K562 (cell line): ENCODE results near the gene ANAPC5. TPM values are rescaled to one million over a fixed set of nuclear protein-coding genes. Genes with fewer than 3 reads are reported as not detected.
A peak's percentile ranks its signal among the peaks of the same experiment; 100 is the strongest.

Experiments
- ATAC-seq: fragments of 200-7000 bp; cut with Tn5 transposase; 3 replicates; pipeline ENCODE4 v1.9.1; 2020; ENCODE audit warnings: moderate library complexity
- BruUV-seq: library from RNA; stranded (reverse); fragments of 400-500 nt; replicated peaks from 2 replicates; lab custom pipeline; 2021; lab: Mats Ljungman, UMichigan
- CTCF ChIA-PET: fragments of 300-600 bp; formaldehyde crosslinking; extraction: SDS; loops from one replicate; lab custom pipeline; 2021; ENCODE audit warnings: low intra/inter-chr PET ratio; lab: Yijun Ruan, JAX
- POLR2A ChIA-PET: fragments of 300-600, 350-650 bp; sonication (Branson Sonifier 250); formaldehyde crosslinking; extraction: SDS; loops from one replicate; lab custom pipeline; 2021; ENCODE audit warnings: antibody characterized with exemption, inconsistent platforms; lab: Yijun Ruan, JAX
- DNase-seq, 4 experiments: peaks; one replicate each; pipeline versions ENCODE4 v3.0.0 to v3.0.0-alpha.2; 2011 to 2018; ENCODE audit warnings: low spot score in 3 of 4, mixed read lengths in 3 of 4; ENCODE audit errors: extremely low read depth in 1 of 4
- FAIRE-seq: peaks from 2 replicates; lab custom pipeline; 2011; peaks lifted over from hg19 to GRCh38; lab: Jason Lieb, UNC
- H2AFZ ChIP-seq: 2 replicates; pipeline ENCODE4 v1.6.0; 2011; ENCODE audit warnings: low read depth, low read length, control low read depth, inconsistent platforms
- H3K27ac ChIP-seq: fragments of 200-600 bp; 3 replicates; pipeline ENCODE4 v1.8.0; 2011; ENCODE audit warnings: low read depth, mild to moderate bottlenecking, control low read depth, inconsistent platforms, low read length, moderate library complexity, mixed read lengths; ENCODE audit errors: extremely low read depth
- H3K27me3 ChIP-seq, 2 experiments: fragments of 300-600 bp in 1 of 2; 2 replicates in 1 of 2; 3 replicates in 1 of 2; pipeline versions ENCODE4 v1.6.0 to v1.8.0; 2011; ENCODE audit warnings: inconsistent platforms in 2 of 2, low read length in 2 of 2, mild to moderate bottlenecking in 1 of 2, mixed read lengths in 1 of 2, moderate library complexity in 1 of 2; ENCODE audit not compliant: control insufficient read depth in 2 of 2, insufficient read depth in 2 of 2
- H3K36me3 ChIP-seq: fragments of 300-600 bp; 3 replicates; pipeline ENCODE4 v1.8.0; 2011; ENCODE audit warnings: mild to moderate bottlenecking, low read length, inconsistent platforms; ENCODE audit not compliant: control insufficient read depth, insufficient read depth
- H3K4me1 ChIP-seq, 2 experiments: fragments of 200-600 bp in 1 of 2; replicated peaks in 1 of 2; 2 replicates in 1 of 2; 3 replicates in 1 of 2; pipeline versions ENCODE4 v1.5.1 to v1.8.0; 2011; ENCODE audit warnings: inconsistent platforms in 2 of 2, low read length in 2 of 2, mild to moderate bottlenecking in 1 of 2, mixed read lengths in 1 of 2, moderate library complexity in 1 of 2; ENCODE audit not compliant: control insufficient read depth in 2 of 2, insufficient read depth in 2 of 2
- H3K4me2 ChIP-seq: 2 replicates; pipeline ENCODE4 v1.6.1; 2011; ENCODE audit warnings: low read length, control low read depth, inconsistent platforms, mixed read lengths; ENCODE audit not compliant: insufficient read depth
- H3K4me3 ChIP-seq: fragments of 200-600 bp; sonication (generic), shearing (Covaris generic); 2 replicates; pipeline ENCODE4 v1.5.1; 2016; ENCODE audit warnings: control low read depth, inconsistent platforms
- H3K79me2 ChIP-seq: fragments of 200-600 bp; 3 replicates; pipeline ENCODE4 v1.8.0; 2011; ENCODE audit warnings: low read length, inconsistent platforms; ENCODE audit not compliant: control insufficient read depth, insufficient read depth
- H3K9ac ChIP-seq, 2 experiments: 2 replicates each; pipeline versions ENCODE4 v1.6.0 to v1.6.1; 2011; ENCODE audit warnings: low read depth in 2 of 2, low read length in 2 of 2, control low read depth in 1 of 2, inconsistent platforms in 1 of 2, mild to moderate bottlenecking in 1 of 2, mixed read lengths in 1 of 2; ENCODE audit not compliant: insufficient read depth in 1 of 2
- H3K9me1 ChIP-seq: one replicate; pipeline ENCODE4 v1.6.0; 2011; ENCODE audit warnings: inconsistent platforms, mild to moderate bottlenecking, low read length, moderate library complexity; ENCODE audit not compliant: control insufficient read depth, insufficient read depth
- H3K9me3 ChIP-seq: replicated peaks from 2 replicates; pipeline ENCODE4 v1.5.1; 2011; ENCODE audit warnings: low read depth, low read length, inconsistent platforms; ENCODE audit not compliant: control insufficient read depth, insufficient read depth
- H4K20me1 ChIP-seq: replicated peaks from 2 replicates; pipeline ENCODE4 v1.6.1; 2011; ENCODE audit warnings: low read length, inconsistent platforms, mixed read lengths; ENCODE audit not compliant: control insufficient read depth, insufficient read depth
- ADNP ChIP-seq: fragments of 200-800 bp; sonication (Bioruptor generic); IDR thresholded peaks from 2 replicates; pipeline ENCODE4 v1.6.1; 2016; ENCODE audit warnings: missing genetic modification characterization, missing compliant biosample characterization
- ATF3 ChIP-seq, 2 experiments: fragments of 450-650 bp in 1 of 2; sonication (generic) in 1 of 2; formaldehyde crosslinking in 1 of 2; IDR thresholded peaks in 1 of 2; conservative IDR thresholded peaks in 1 of 2; 2 replicates each; pipeline versions ENCODE4 v1.6.1 to v1.8.1; 2016 to 2023; ENCODE audit warnings: mild to moderate bottlenecking in 2 of 2, moderate library complexity in 2 of 2, inconsistent platforms in 1 of 2, missing genetic modification reagents in 1 of 2
- CBFA2T3 ChIP-seq: fragments of 450-650 bp; IDR thresholded peaks from 2 replicates; pipeline ENCODE4 v1.6.1; 2017
- ETV6 ChIP-seq, 3 experiments: fragments of 150-350 bp in 1 of 3; sonication (generic) in 1 of 3; formaldehyde crosslinking in 1 of 3; IDR thresholded peaks; 2 replicates each; pipeline versions ENCODE4 v1.6.1 to v1.8.0; 2014 to 2022; ENCODE audit warnings: borderline replicate concordance in 2 of 3, low read depth in 2 of 3, antibody characterized with exemption in 1 of 3, low read length in 1 of 3, mild to moderate bottlenecking in 1 of 3, missing genetic modification reagents in 1 of 3
- FOXA1 ChIP-seq: fragments of 450-650 bp; IDR thresholded peaks from 2 replicates; pipeline ENCODE4 v1.6.1; 2016; ENCODE audit warnings: mild to moderate bottlenecking, borderline replicate concordance
- GABPB2 ChIP-seq: fragments of 250-450 bp; sonication (Bioruptor Pico); conservative IDR thresholded peaks from 2 replicates; pipeline ENCODE4 v1.5.1; 2021; ENCODE audit warnings: mild to moderate bottlenecking
- HMG20A ChIP-seq: fragments of 450-650 bp; formaldehyde crosslinking; conservative IDR thresholded peaks from 2 replicates; pipeline ENCODE4 v1.4.0; 2020; ENCODE audit warnings: mild to moderate bottlenecking, mixed read lengths
- U2AF1 ChIP-seq: fragments of 200-400 bp; formaldehyde crosslinking; optimal IDR thresholded peaks from 2 replicates; pipeline ENCODE3; 2017; ENCODE audit warnings: mild to moderate bottlenecking, low read depth, low read length, moderate library complexity
- WGBS: fragments of 100-300 bp; shearing (Covaris generic); methylation state at CpG from one replicate; pipeline ENCODE4 v1.1.6; 2016; ENCODE audit warnings: low coverage, mixed read lengths; ENCODE audit not compliant: insufficient coverage; ENCODE audit errors: missing lambda C conversion rate; 5-methylcytosine and 5-hydroxymethylcytosine counted together
- in situ Hi-C: fragments of 300-500 bp; cut with MboI; formaldehyde crosslinking; loops from 4 replicates; pipeline ENCODE4 v1.15.0; 2018; ENCODE audit warnings: inconsistent platforms, mixed read lengths
- intact Hi-C: fragments of 100-400 bp; cut with micrococcal nuclease; formaldehyde crosslinking; loops from 2 replicates; pipeline ENCODE4 v1.14.2; 2022
- polyA plus RNA-seq, 8 experiments: library from polyadenylated mRNA; depleted of rRNA in 4 of 8; stranded (reverse) in 5 of 8; unstranded in 3 of 8; fragments of >200 nt; fragmentation: Nextera tagmentation in 2 of 8; fragmentation: Illumina TruSeq in 1 of 8; extraction: Ambion mirVana in 2 of 8; extraction: Trizol in 1 of 8; gene quantifications; 2 replicates each; pipeline versions ENCODE4 v1.2.1 to v1.2.3, GENCODE V29; 2011 to 2014; ENCODE audit warnings: inconsistent platforms in 1 of 8, missing spikeins in 1 of 8
- total RNA-seq, 7 experiments: library from RNA; depleted of rRNA in 6 of 7; stranded (reverse); fragments of >200 nt in 6 of 7; fragmentation: Illumina TruSeq in 2 of 7; extraction: Trizol in 2 of 7; gene quantifications; 2 replicates each; pipeline versions ENCODE4 v1.2.1 to v1.2.3, GENCODE V29; 2011 to 2021; ENCODE audit warnings: low replicate concordance in 1 of 7
- TF ChIP-seq, protein P1 (sequence below): sonication (generic); formaldehyde crosslinking; IDR thresholded peaks from 2 replicates; pipeline ENCODE4 v1.8.0; 2022; ENCODE audit warnings: missing genetic modification reagents, mild to moderate bottlenecking, borderline replicate concordance

Gene ANAPC5
- total and polyA plus RNA-seq, 9 of the 15 experiments (the other 6 are each of a cell fraction or from before 2014, with no cell fraction given), result 136 to 315 (median 197) TPM

DNA sequence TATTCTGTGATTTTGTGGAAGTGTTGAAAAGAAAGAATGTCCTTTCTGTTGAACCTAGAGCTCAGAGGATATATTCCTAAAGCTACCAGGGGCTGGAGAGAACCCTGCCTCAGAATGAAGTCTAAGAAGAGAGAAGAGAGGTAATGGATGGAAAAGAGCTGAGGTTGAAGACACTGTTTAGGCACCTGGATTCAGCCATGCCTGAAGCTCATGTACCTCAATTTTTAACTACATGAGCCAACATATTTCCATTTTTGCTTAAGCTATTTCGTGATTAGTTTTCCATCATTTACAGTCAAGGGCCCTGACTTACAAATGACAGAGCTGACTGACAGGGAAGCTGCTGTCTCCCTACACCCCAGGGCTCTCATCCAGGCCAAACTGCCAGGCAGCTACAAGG is 66.4 kb downstream of the ANAPC5 start (continued):
- TF ChIP-seq ETV6 (IDR thresholded peaks at IDR 0.05; ENCODE audit: borderline replicate concordance in 1 of 2, low read depth in 2 of 2, low read length in 1 of 2) (no peak), ETV6 (CRISPR knock-in tag; IDR thresholded peaks at IDR 0.05; ENCODE audit: borderline replicate concordance) (no peak), U2AF1 (no peak)
- TF ChIP-seq, protein P1, sequence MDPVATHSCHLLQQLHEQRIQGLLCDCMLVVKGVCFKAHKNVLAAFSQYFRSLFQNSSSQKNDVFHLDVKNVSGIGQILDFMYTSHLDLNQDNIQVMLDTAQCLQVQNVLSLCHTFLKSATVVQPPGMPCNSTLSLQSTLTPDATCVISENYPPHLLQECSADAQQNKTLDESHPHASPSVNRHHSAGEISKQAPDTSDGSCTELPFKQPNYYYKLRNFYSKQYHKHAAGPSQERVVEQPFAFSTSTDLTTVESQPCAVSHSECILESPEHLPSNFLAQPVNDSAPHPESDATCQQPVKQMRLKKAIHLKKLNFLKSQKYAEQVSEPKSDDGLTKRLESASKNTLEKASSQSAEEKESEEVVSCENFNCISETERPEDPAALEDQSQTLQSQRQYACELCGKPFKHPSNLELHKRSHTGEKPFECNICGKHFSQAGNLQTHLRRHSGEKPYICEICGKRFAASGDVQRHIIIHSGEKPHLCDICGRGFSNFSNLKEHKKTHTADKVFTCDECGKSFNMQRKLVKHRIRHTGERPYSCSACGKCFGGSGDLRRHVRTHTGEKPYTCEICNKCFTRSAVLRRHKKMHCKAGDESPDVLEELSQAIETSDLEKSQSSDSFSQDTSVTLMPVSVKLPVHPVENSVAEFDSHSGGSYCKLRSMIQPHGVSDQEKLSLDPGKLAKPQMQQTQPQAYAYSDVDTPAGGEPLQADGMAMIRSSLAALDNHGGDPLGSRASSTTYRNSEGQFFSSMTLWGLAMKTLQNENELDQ, result no peak
- TF ChIP-seq, all 486 proteins: peak for 0

GRCh38 chr12:121284551-121285390 is 67.4 kb downstream of the ANAPC5 start:
- no TSS peak for BruUV-seq
- DNase-seq (peak in 2 of 4 experiments; percentile 7 to 8), FAIRE-seq (no peak), ATAC-seq (no peak)
- in situ Hi-C loops, result no loop called here
- Histone ChIP-seq H3K27ac (no peak overlapping the region), H3K27me3 (no peaks in the 10 kb centered on the region), H3K9me1 (no peaks in the 10 kb centered on the region), H3K9me3 (no peaks in the 10 kb centered on the region), H3K9ac (peak overlapping the region in 1 of 2 experiments; percentile 19; a peak in 1 of 4 replicates), H3K79me2 (peaks cover 6% of the 10 kb centered on the region; the same call in 1 of the 3 replicates), H3K36me3 (peaks cover 6% of the 10 kb centered on the region; the same call in 1 of the 3 replicates), H3K4me2 (no peak overlapping the region), H3K4me3 (no peak overlapping the region), H4K20me1 (peaks cover 34% of the 10 kb centered on the region), H3K4me1 (peaks cover 13 to 26% of the 10 kb centered on the region in 2 experiments; a peak in 4 of 5 replicates), H2AFZ (no peak overlapping the region)
- WGBS, result 71% methylated on average over 14 of the region's 14 CpGs
- CTCF ChIA-PET, result no interaction called here
- POLR2A ChIA-PET, result interaction anchor here (1.0 kb wide), 1 partner anchor 27 kb away, joined by 4 read pairs; no protein-coding TSS in a partner anchor
- intact Hi-C loops, result no loop called here
- TF ChIP-seq HMG20A (no peak), CBFA2T3 (peak; percentile 42; the same call in 1 of the 2 replicates), FOXA1 (no peak), ATF3 (IDR thresholded peaks at IDR 0.05) (0 out of 2 replicates have a peak, but pooled peaks have one; percentile 30), ATF3 (CRISPR knock-in tag; conservative IDR thresholded peaks at IDR 0.05) (no peak), GABPB2 (CRISPR knock-in tag) (no peak), ADNP (peak; percentile 42; the same call in 1 of the 2 replicates)
